Stimulated activated CD8-positive, alpha-beta memory T cell treated with anti-CD3 and anti-CD28 coated beads, Interleukin-7, amount 100 ng/mL, for 1 hour (primary cell): ENCODE results near the gene MRPL55.

Source experiments
- DNase-seq, 2 donors: peaks; one replicate each; pipeline ENCODE4 v3.0.0-alpha.2; 2020; ENCODE audit warnings: low read depth in 2 of 2

Gene MRPL55

DNA sequence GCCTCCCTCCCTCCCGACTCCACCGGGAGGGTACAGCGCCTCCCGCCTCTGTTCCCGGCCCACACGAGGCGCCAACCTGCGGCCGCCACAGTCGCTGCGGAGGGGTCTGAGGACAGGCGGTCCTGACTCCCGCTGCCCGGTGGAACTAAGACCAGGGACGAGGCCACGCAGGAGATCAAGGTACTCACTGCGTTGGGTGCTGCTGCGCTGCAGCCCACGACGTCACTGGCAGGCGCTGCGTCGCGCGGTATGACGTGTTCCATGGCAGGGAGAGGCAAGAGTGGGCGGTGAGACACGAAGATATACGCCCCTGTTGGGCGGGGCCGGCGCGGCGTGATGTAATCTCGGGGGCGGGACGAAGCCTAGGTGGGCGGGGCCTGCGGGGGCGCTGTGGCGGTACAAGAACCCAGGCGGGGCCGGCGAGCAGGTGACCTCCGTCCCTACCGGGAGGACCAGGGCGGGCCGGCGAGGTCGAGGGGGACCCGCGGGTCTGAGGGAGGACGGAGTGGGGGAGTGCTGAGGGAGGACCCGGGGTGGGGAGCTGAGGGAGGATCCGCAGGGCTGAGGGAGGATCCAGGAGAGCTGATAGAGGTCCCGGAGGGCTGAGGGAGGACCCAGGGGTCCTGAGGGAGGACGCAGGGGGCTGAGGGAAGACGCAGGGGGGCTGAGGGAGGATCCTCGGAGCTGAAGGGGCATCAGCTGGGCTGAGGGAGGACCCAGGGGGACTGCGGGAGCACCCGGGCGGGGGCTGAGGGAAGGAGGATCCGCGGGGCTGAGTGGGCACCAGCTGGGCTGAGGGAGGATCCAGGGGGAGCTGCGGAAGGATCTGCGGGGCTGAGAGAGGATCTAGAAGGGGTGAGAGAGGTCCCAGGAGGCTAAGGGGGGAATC is at the start of gene MRPL55:
Gene MRPL55, minus strand, starts transcription at position 227 of the 889 bp plus-strand sequence. CDS start 1,039 bp downstream, outside the sequence.
- peak; percentile 99 to 100 for DNase-seq

DNA sequence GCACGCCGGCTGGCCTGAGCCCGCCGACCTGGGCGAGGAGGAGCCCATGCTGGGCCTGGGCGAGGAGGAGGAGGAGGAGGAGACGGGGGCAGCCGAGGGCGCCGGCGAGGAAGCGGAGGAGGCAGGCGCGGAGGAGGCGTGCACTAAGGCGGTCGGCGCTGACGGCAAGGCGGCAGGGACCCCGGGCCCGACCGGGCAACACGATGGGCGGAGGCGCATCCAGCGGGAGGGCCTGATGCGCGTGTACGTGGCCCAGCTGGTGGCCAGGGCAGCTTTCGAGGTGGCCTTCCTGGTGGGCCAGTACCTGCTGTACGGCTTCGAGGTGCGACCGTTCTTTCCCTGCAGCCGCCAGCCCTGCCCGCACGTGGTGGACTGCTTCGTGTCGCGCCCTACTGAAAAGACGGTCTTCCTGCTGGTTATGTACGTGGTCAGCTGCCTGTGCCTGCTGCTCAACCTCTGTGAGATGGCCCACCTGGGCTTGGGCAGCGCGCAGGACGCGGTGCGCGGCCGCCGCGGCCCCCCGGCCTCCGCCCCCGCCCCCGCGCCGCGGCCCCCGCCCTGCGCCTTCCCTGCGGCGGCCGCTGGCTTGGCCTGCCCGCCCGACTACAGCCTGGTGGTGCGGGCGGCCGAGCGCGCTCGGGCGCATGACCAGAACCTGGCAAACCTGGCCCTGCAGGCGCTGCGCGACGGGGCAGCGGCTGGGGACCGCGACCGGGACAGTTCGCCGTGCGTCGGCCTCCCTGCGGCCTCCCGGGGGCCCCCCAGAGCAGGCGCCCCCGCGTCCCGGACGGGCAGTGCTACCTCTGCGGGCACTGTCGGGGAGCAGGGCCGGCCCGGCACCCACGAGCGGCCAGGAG is 49.3 kb upstream of the MRPL55 start:
- DNase-seq: no peak

DNA sequence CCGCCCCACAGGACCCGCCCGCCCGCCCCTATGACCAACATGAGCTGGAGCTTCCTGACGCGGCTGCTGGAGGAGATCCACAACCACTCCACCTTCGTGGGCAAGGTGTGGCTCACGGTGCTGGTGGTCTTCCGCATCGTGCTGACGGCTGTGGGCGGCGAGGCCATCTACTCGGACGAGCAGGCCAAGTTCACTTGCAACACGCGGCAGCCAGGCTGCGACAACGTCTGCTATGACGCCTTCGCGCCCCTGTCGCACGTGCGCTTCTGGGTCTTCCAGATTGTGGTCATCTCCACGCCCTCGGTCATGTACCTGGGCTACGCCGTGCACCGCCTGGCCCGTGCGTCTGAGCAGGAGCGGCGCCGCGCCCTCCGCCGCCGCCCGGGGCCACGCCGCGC is 48.6 kb upstream of the MRPL55 start:
- no peak for DNase-seq

DNA sequence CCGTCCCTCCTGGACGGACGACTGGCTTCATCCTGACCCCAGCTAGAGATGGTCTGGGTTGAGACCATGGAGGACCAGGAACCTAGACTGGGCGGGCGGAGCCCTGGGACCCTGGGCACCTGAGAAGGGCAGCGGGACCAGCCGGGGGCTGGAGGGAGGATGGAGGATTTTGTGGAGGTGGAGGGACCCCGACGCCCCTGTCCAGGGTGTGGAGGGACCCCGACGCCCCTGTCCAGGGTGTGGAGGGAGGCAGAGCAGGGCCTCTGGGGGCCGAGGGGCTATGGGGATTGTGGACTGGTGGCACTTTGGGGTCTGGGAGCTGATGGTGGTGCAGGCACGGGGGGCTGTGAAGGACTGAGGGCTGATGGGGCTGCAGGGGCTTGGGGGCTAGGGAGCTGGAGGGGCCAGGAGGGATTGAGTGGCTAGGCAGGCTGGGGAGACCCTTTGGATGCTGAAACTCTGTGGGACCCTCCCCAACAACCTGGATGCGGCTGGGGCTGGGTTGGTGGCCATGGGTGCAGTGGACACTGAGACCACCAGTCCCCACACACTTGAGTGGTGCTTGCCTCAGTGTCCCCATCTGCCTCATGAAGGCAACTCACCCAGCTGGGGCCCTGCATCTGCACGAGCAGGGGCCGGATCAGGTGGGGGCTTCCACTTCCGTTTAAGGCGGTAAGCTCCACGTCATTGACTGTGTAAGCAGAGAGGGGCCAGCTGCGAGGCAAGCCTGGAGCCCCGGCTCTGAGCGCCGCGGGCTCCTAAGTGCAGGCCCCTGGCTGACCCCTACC is 48.0 kb upstream of the MRPL55 start:
- DNase-seq: no peak

DNA sequence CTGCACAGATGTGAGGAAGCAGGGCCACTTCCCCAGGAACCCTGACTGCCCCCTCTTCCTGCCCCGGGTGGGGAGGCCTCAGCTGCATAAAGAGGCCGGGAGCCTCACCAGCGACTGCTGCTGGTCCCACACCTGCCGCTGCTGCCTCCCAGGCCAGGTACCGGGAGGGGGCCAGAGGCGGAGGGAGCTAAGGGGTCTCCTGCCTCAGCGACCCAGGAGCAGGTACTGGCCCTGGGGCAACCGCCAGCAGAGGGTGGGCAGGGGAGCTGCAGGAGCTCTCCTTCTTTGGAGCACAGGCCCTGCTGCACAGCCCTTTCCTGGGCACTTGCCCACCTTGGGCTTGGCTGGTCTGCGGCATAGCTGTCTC is 47.4 kb upstream of the MRPL55 start:
- DNase-seq: no peak

DNA sequence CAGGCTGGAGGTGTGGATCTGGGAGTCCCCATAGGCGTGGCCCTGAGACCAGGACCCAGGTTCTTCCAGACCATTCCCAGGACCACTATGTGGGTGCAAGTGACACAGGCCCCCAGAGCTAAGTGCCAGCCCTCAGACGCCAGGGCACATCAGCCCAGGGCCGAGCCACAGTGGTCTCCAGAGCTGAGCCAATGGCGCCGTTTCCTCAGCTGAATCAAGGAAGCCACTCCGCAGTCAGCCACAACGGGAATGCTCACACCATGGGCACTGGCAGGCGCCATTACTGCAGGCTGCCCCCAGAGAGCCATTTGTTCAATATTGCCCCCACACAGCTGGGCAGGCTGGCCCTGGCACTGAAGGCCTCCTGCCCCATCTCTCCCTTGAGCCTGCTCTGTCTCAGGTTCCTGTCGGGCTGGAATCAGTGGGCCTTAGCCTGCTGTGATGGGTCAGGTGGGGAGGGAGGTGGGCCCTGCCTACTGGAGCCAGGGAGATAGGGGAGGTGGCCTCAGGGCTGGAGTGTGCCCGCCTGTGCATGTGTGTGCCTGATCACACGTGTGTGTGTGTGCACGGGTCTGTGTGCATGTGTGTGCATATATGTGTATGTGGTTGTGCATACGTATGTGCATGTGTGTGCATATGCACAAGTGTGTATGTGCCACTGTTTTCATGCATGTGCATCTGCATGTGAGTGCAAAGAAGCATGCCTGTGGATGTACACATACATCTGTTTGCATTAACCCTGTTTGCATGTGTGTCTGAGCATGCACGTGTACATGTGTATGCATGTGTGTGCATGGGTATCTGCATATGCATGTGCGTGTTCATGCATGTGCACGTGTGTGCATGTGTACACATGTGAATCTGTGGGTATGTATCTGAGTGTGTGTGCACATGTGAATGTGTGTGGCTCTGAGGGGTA is 46.8 kb upstream of the MRPL55 start:
- DNase-seq: no peak

DNA sequence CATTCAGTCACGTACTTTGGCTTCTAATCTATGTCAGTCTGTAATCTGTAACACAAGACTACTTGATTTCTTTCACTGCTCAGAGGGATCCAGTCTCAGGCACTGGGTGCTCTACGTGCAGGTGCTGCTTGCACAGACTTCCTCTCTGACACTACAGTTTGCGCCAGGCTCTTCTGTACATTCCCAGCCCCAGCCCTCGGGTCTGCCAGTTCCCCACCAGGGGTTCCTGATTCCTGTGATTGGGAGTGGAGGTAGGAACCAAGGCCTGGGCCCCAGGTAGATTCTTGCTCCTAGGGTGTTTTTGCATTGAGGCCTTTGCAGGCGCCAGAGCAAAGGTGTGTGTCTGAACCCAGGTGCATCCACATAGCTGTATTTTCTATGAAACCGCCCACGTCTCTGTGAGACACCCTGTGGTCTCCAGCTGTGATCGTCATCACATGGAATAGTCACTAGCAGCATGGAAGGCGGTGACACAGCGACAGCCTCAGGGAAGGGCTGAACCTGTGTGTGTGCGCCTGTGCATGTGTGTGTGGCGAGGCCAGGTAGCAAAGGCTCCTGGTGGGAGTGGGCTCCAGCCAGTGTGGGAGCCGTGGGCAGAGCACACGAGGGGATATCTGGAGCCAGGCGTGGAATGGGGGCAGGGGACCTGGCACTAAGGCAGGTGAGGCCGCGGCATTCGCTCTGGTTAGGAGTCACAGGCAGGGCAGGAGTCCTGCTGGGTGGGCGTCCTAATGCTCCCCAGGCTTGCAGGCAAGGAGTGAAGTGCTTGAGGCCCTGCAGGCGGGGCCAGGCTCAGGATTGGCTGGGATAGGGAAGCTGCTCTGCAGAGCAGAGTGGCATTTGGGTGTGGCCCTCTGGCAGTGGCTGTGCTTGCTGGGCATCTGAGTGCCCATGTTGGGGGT is 45.8 kb upstream of the MRPL55 start:
- DNase-seq: no peak

DNA sequence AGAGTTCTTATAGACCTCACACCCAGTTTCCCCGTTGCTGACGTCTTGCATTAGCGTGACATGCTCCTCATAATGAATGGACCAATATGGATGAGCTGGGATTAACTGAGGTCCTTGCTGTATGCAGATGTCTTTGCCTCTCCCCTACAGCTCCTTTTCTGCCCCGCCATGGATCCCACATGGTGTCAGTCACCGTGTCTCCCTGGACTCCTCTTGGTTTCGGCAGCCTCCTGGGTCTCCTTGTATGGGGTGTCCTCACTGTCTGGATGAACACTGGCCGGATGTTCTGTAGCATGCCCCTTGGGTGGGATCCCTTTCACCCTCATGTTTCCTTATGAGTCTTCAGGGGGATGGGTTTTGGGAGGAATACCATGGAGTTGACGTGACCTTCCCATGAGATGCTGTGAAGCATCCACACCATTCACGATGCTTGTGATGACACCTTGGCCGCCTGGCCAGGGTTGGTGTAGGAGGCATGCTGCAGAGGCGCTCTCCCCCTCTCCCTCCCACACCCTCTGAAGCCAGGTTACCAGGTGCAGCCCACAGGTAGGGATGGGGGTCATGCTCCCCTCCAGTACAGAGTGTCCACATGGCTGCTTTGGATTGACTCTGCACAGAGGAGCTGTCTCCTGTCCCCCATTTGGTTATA is 45.0 kb upstream of the MRPL55 start:
- no peak for DNase-seq

DNA sequence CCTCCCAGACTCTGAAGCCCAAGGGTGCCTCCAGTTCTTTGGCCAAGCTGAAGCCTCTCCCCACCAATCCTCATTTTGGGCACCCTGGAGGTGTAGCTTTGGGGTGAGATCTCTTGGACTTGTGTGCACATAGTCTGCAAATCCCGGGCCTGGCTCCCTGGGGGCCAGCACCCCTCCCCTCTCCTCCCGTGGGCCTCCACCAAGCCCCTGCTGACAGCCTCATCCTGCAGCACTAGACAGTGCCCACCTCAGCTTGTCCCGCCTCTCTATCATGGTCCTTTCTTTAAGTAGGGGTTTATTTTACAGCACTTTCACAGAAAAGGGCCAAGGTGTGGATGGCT is 43.8 kb upstream of the MRPL55 start:
- DNase-seq: no peak

DNA sequence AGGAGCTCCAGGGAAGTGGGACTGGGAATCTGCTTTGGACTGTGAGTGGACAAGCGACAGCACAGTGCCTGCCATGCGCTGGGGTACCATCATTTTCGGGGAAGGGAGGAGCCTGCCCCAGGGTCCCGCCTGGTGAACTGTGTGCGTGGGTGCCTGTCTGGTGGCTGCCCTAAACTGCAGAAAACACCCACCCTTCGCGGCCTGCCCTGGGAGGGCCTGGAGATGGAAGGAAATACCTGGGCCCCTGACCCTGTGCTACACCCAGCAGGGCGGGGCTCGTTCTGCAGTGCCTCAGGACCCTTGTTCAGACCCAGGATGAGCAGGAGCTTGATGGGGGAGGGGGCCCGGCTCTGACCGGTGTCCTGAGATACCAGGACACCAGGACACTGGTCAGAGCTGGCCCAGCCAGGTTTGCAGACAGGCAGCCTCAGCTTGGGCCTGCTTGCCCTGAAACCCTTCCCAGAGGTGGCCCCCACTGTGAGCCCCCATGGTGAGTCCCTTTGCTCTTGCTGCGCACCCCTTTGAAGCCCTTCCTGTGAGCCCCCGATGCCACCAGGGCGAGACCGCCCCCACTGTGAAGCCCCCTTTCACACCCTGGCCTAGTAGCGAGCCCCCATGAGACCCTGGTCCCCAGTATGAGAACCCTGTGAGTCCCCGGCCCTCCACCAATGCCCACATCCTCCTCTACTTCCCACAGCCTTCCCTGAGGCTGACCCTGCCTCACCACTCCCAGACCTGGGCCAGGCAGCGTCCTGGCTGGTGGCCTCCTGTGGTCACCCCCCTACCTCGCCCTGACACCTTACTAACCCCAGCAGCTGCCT is 43.2 kb upstream of the MRPL55 start:
- DNase-seq: no peak

DNA sequence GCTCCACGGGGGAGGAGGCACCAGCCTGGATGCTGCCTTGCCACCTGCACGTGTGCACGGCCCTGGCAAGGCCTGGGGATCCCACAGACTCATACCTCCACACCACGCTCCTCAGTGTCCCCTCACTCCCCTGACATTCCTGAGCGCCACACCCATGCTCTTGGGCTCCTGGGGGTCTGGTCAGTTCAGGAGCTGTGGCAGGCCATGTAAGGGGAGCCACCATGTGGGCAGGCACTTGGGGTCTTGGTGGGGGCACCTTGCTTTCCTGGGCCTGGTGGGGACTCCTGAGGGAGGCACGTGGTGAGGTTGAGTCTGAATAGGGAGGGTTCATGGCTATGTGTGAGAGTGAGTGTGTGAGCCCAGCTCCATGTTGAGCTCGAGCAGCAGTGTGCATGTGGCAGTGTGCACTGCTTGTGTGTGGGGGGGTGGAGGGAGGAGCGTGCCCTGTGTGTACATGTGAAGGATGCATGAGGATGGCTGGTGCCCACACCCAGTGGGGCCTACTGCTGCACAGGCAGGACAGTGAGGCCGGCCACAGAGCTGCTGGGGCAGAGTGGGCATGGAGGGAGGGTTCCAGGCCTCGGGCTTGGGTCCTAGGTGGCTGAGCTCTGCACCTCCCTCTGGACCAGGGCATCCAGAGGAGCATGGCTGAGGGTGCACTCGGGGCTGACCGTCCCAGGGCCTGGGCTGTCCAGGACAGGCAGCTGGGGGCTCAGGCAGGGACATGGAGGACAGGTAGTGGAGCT is 42.3 kb upstream of the MRPL55 start:
- no peak for DNase-seq

DNA sequence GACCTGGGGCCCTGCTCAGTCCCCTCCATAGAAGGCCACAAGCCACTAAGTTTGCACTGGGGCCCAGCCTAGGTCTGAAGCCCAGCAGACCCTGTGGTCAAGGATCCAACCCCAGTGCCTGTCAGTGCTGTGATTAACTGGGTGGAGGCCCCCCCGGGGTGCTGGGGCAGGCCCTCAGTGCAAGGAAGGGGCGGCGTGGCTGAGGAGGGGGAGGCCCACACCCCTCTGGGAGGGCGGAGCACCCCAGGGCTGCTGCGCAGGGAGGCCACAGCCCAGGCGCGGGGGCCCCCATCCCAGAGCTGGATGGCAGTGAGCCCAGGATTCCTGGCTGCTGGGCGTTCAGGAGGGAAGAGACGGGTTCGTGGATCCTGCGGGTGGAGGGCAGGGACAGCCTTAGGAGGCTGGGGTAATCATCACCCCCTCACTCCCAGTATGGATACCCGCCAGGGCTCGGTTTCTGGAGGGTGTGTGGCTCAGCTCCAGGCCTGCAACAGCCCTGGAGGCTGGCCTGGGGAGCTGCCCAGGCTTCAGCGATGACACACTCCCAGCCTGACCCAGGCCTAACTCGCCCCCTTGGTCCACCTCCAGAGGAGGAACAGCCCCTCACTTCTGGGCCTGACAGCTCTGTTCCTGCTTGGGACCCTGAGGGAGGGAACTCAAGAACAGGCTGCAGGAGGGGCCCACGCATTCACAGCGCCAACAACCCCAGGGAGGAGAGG is 41.5 kb upstream of the MRPL55 start:
- no peak for DNase-seq

DNA sequence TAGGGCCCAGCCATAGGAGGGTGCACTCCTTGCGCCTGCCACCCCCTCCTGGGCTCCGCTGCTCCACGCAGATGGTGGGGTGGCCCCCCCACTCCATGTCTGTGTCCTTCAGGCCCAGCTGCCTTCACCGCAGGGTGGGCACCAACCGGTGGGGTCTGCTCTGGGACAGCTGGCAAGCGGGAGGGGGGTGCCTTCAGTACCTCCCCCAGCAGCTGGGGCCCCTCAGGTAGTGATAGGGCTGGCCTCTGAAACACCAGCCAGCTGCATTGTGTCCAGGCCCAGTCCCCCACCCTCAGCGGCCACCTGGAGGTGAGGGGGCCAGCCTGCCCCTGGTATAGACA is 41.0 kb upstream of the MRPL55 start:
- no peak for DNase-seq

DNA sequence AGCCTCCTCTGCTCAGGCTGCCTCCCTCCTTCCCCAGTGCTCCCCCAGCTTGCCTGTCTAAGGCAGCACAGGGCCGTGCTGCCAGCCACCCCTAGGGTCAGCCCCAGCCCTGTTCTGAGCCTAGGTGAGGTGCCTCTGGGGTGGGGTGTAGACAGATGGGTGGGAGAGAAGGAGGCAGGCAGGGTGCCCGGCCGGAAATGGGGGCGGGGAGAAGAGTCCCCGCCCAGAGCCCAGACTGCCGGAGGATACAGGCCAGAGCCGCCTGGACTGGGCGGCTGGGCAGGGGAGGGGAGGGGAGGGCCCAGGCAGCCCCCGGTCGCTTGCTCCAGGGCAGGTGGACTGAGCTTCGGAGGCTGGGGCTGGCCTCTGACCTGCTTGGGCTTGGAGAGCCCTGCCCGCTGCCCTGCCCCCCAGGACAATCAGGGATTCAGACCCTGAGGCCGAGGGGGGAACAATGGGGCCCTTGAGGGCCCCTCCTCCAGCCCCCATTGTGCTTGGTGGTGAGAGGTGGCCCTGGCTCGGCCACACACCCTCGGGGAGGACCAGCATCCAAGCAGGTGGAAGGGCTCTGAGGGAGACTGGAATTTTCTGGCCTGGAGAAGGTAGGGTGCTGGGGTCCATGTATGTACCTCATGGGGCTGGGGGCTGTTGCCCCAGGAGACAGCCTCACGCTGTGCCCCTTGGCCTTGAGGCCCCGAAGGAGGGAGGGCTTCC is 40.5 kb upstream of the MRPL55 start, which contains the start of gene GJC2:
Gene GJC2, plus strand, starts transcription at position 525 of the 714 bp plus-strand sequence. CDS start 7,829 bp downstream, outside the sequence.
- no peak for DNase-seq

DNA sequence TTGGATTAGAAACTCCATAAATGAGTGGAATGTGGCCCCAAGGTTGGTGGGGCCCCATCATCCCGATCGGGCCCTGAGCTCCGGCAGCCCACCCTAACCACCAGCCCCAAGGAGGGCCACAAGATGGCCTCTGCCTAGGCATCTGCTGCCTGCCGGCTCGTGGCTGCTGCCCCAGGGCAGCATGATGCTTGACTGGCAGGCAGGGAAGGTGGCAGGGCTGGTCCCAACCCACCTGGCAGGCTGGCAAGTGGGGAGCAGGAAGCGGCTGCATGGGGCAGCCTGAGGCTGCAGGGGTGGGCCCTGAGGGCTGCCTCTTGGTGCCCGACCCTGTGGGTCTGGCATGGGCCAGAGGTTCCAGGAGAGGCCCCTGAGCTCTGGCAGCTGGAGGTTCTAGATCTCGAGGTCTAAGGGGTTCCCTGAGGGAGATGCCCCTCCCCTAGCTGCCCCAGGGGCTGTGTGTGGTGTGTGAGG is 39.9 kb upstream of the MRPL55 start:
- DNase-seq: no peak

DNA sequence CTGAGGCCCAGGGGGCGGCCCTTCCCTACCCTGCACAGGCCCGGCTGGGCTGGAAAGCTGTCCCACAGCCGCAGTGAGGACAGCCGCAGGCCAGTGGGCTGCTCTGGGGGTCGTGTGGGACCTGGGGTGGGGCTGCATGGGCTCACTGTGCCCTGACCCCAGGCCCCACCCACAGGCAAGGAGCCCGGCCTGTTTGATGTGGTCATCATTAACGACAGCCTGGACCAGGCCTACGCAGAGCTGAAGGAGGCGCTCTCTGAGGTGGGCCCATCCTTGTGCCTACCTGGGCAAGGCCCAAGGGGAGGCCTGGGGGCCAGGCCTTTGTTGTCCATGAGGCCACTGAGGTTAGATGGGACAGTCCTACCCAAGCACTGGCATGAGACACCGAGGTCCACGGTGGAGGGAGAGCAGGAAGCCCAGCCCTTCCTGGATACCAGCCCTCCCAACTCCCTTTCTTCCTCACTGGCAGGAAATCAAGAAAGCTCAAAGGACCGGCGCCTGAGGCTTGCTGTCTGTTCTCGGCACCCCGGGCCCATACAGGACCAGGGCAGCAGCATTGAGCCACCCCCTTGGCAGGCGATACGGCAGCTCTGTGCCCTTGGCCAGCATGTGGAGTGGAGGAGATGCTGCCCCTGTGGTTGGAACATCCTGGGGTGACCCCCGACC is 39.2 kb upstream of the MRPL55 start:
- DNase-seq: no peak
